ENCODE results near the gene ACOX2. TPM values are rescaled to one million over a fixed set of nuclear protein-coding genes. Genes with fewer than 3 reads are reported as not detected.
A peak's percentile ranks its signal among the peaks of the same experiment; 100 is the strongest.

The ACOX2 gene
- total and polyA plus RNA-seq, 10 of the 15 experiments (the other 5 are each of a cell fraction or from before 2014, with no cell fraction given): 0.72 TPM; not detected in 9

DNA sequence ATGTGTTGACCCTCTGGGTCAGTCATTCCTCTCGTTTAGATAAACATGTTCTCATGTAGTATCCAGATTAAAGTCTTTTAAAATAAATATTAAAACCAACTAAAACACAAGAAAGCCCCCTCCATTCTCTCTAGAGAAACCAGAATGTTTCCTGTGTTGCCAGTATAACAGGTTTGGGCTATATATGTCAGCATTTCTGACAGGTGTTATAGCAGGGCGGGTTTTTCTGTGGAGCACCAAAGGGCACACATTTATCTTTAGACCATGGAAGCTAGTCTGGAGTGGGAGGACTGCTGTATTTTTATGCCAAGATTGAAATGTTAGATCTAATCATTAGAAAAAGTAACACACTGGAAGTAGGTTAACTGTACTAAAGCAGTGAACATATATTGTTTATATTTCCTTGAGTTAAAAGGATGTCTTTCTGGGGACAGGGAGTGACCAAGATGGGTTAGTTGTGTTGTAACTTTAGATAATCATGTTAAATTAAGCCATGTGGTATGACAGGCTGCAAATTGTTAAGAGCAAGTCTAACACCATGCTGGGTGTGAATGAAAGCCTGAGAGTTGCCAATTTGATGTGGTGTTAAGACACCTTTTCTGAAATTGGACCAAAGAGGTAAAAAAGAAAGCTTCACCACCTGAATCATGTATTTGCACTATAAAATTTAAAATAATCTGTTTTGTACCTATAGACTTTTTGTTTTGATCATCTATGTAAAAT is 29.5 kb downstream of the ACOX2 start (continued):
- TF ChIP-seq USF1 (IDR thresholded peaks at IDR 0.05; ENCODE audit: borderline replicate concordance, extremely low read length, insufficient read depth, low read depth, low read length) (no peak), NRF1 (conservative IDR thresholded peaks at IDR 0.05; ENCODE audit: low read depth, low read length) (no peak), MTA2 (IDR thresholded peaks at IDR 0.05; ENCODE audit: low read depth) (no peak), PBX3 (IDR thresholded peaks at IDR 0.05; ENCODE audit: insufficient replicate concordance, low read depth, low read length) (no peak), FOXK2 (IDR thresholded peaks at IDR 0.05) (no peak), TCF7 (IDR thresholded peaks at IDR 0.05; ENCODE audit: borderline replicate concordance) (no peak), USF2 (IDR thresholded peaks at IDR 0.05; ENCODE audit: borderline replicate concordance, low read depth, low read length) (no peak), PML (IDR thresholded peaks at IDR 0.05; ENCODE audit: low read length) (no peak), KDM1A (IDR thresholded peaks at IDR 0.05; ENCODE audit: borderline replicate concordance) (no peak)

- Histone ChIP-seq H3K9ac (ENCODE audit: control insufficient read depth, insufficient read depth, low read length) (no peak overlapping the region), H3K4me2 (ENCODE audit: control insufficient read depth, insufficient read depth) (no peak overlapping the region), H3K4me1 (ENCODE audit: control insufficient read depth, insufficient read depth, low read length) (no peaks in the 10 kb centered on the region), H2AFZ (ENCODE audit: control insufficient read depth, low read depth, low read length) (no peak overlapping the region), H3K79me2 (ENCODE audit: control insufficient read depth, insufficient read depth, low read length) (no peaks in the 10 kb centered on the region), H3K27me3 (replicated peaks in 1 of 2; ENCODE audit: control insufficient read depth in 2 of 2, insufficient read depth in 2 of 2, low read length in 1 of 2) (no peaks in the 10 kb centered on the region), H4K20me1 (ENCODE audit: control insufficient read depth, insufficient read depth) (no peaks in the 10 kb centered on the region), H3K4me3 (no peak overlapping the region), H3K36me3 (ENCODE audit: control insufficient read depth in 2 of 2, insufficient read depth in 2 of 2, low read length in 1 of 2) (no peaks in the 10 kb centered on the region; a peak in 1 of 4 replicates), H3K27ac (ENCODE audit: control insufficient read depth, insufficient read depth) (no peak overlapping the region), H3K9me3 (replicated peaks; ENCODE audit: control insufficient read depth, insufficient read depth, low read length) (no peaks in the 10 kb centered on the region)
- POLR2A ChIA-PET: no interaction called here
- no peak for DNase-seq (ENCODE audit: low read depth, low spot score)
- no peak for ATAC-seq
- in situ Hi-C loops (cut with MboI): no loop called here
- TF ChIP-seq, protein P1, sequence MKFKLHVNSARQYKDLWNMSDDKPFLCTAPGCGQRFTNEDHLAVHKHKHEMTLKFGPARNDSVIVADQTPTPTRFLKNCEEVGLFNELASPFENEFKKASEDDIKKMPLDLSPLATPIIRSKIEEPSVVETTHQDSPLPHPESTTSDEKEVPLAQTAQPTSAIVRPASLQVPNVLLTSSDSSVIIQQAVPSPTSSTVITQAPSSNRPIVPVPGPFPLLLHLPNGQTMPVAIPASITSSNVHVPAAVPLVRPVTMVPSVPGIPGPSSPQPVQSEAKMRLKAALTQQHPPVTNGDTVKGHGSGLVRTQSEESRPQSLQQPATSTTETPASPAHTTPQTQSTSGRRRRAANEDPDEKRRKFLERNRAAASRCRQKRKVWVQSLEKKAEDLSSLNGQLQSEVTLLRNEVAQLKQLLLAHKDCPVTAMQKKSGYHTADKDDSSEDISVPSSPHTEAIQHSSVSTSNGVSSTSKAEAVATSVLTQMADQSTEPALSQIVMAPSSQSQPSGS (IDR thresholded peaks at IDR 0.05; ENCODE audit: low read length): no peak
- TF ChIP-seq KDM1A (IDR thresholded peaks at IDR 0.05; ENCODE audit: borderline replicate concordance): no peak
- TF ChIP-seq MEF2A (IDR thresholded peaks at IDR 0.05; ENCODE audit: insufficient read depth, low read depth, low read length): peak; percentile 29; the same call in 1 of the 2 replicates
- no peak for TF ChIP-seq RCOR1 (conservative IDR thresholded peaks at IDR 0.05; ENCODE audit: low read depth, low read length)
- RAD21 ChIA-PET (ENCODE audit: unreplicated experiment): no interaction called here
- FAIRE-seq: no peak
- CTCF ChIA-PET: interaction anchor here (1.7 to 2.5 kb wide), 2 partner anchors 10 to 31 kb away, joined by 3 to 12 read pairs; partner anchors contain the start of gene KCTD6
- BruUV-seq (replicated peaks): no TSS peak
- WGBS (ENCODE audit: insufficient coverage, insufficient replicate concordance, low lambda C conversion rate, missing lambda C conversion rate): 44% methylated on average over 1 of the region's 1 CpG
- SMC1A ChIA-PET (ENCODE audit: uncharacterized antibody, unreplicated experiment): interaction anchor here (0.9 kb wide), 1 partner anchor 55 kb away, joined by 3 read pairs; no protein-coding TSS in a partner anchor
- intact Hi-C loops (cut with micrococcal nuclease; ENCODE audit: unreplicated experiment): no loop called here
These were observed 34.1 kb downstream of the ACOX2 start for GRCh38 chr3:58502872-58503271.
